ENCODE results near the gene STX8.
"Not testable (repeated sequence)": the region's sequence is repeated elsewhere in the genome, so short reads cannot be mapped to it uniquely, and the experiment has no call there.

Gene STX8

DNA sequence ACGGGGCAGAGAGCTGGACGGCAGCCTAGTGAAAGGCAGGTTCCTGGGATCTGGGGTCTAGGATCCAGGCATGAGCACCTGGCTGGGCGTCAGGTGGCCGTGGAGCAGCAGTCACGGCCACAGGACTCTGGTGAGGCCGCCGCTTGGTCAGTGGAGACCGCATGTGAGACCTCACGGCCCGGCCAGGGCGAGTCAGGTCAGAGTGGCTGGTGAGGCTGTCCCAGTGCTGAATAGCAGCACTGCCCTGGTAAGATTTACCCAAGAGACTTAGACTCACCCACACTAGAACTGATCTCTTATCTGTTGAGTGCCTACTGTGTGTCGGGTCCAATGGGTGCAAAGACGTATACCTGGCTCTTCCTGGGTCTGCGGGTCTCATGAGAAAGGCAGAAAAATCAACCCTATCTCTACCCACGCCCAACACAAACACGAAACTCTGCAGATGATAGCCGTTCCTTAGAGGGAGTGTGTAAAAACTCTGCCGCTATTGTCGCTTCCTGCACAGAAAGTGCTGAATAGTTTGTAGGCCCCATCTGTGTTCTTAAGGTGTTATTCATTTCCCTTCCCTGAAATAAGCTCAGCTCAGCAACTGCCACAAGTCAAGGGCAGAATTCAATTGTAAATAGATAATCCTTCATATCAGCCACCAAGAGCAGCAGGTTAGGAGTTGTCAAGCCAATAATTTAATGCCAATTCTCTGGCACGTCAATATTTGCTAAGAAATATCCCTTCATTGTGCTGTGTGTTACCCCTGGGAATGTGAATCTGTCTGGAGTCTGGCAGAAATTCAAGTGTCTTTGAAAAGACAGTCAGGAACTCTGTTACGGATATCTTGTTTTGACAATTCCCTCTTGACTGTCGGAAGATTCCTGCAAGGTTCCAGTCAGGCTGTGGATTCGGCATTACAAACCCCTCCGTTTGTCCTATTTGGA is 314.3 kb downstream of the STX8 start:
- no peak for DNase-seq (ENCODE audit: low read depth)

DNA sequence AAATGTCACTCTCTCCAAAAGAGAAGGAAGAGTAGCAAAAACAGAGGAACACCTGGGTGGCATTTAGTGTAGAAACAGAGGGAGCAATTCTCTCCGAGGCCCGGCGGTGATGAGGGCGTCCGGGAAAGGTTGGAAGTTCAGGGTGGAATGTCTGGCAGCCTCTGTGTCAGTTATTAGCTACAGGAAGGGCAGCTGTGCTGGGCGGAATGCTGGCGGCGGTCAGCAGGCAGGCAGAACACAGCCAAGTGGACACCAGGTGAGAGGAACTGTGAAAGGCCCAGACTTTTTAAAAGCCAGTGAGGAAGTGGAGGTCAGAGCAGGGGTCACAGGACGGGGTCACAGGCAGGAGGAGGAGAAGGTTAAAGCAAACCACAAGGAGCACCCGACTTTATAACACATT is 316.2 kb downstream of the STX8 start:
- no peak for DNase-seq (ENCODE audit: low read depth)

- DNase-seq (ENCODE audit: low read depth): no peak
Observed at GRCh38 chr17:9258115-9259015, 317.3 kb downstream of the STX8 start.

GRCh38 chr17:9257630-9257965 is 318.0 kb downstream of the STX8 start:
- DNase-seq (ENCODE audit: low read depth): not testable (repeated sequence)

DNA sequence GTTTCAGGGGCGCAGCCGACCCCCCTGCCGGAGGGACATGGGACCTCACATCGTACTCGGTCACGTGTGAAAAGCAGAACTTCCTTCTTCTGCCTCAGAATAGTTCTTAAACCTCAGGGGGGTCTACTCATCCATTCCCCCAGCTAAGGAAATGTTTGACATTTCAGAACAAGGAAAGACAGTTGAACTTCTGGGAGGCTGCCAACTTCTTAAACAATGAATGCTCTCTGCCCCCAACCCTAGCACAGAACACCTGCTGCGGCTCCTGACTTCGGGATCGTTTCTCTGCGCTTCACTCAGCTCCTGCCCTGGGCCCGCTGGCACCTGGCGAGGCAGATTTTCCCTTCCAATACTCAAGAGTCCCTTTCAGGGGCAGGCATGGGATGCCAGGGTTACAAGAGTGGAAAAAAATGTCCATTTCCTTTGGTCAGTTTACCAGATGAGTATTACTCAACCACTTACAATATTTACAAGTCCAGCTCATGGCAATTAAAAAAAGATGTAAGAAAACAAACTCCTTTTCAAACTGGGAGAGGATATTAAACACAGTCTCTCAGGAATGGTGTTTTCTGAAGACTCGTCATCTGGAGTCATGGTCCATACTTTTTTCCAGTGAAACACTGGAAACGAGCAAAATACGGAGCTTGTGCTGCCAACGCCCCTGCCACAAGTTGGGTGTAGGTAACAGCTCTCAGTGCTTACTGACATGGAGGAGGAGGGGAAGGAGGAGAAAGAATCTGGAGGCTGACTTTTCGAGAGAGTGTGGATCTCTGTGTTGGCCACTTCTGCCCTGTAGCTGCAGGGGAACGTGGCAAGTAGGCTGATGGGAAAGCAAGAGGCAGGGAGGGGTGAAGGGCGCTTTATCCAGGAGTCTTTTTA is 318.6 kb downstream of the STX8 start:
- DNase-seq (ENCODE audit: low read depth): peak; percentile 77

GRCh38 chr17:9256361-9256750 is 319.3 kb downstream of the STX8 start:
- DNase-seq (ENCODE audit: low read depth): no peak

- peak; percentile 26 for DNase-seq (ENCODE audit: low read depth)
Observed at GRCh38 chr17:9255833-9256232, 319.8 kb downstream of the STX8 start.

- peak; percentile 18 for DNase-seq (ENCODE audit: low read depth)
Observed at GRCh38 chr17:9254841-9255240, 320.8 kb downstream of the STX8 start.

DNA sequence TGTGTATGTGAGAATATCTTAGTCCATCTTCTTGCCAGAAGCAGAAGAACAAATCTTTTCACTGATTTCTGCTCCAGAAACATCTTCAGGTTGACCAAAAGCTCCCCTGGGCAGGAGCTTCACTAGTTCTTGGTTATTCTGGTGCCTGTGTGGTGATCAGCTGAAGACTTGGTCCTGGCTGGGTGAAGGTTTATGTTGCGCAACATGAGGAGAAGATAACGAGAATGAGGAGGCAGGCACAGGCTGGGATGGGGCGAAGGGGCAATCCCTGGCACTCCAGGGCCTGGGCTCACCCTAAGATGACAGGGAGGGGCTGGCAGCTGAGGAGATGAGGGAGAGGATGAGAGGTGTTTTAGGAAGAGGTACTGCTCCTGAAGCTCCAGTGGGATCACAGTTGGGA is 322.3 kb downstream of the STX8 start:
- DNase-seq (ENCODE audit: low read depth): no peak

DNA sequence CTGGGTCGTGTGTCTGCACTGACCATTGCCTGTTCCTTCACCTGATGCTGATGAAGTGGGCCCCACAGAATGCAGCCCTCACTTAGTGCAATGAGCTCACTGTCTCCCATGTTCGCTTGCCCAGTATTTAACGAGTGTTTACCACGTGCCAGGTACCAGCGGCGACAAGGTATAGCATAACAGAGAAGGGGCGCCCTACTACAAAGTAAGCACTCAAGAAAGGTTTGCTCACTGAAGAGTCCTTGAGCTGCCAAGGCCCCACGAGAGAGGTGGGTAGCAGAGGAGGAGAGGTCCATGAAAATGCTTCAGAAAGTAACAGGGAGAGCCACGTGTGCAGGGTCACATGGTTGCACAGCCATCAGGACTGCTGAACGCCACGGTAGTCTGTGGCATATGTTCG is 324.3 kb downstream of the STX8 start:
- DNase-seq (ENCODE audit: low read depth): no peak

DNA sequence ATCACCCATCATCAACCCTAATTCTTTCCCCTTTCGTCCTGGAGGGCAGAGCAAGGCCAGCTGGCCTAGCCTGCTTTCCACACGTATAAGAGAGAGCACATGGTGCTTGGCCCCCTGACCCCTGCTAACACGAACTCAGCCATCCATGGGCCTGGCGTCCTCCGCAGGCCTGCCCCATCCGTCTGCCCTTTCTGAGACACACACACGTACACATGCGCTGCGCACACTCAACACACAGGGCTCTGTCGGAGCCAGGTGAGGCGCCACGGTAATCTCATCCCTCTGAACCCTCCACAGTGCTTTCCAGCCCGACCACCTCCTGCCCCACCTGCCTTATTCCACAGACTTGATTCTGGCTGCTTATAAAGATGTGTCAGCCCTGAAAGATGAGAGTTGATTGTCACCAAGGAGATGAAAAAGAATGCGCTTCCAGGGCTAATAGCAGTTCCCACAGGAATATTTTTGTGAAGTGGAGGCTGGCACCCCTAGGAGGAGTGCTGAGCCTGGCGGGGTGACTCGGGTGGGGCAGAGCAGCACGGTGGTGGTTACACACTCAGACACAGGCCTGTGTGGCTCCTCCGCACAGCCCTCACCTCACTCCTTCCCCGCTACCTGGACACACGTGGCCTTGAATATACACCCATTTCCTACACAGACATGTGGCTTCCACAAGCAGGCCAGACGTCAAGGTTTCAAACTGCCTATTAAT is 326.2 kb downstream of the STX8 start:
- DNase-seq (ENCODE audit: low read depth): no peak

DNA sequence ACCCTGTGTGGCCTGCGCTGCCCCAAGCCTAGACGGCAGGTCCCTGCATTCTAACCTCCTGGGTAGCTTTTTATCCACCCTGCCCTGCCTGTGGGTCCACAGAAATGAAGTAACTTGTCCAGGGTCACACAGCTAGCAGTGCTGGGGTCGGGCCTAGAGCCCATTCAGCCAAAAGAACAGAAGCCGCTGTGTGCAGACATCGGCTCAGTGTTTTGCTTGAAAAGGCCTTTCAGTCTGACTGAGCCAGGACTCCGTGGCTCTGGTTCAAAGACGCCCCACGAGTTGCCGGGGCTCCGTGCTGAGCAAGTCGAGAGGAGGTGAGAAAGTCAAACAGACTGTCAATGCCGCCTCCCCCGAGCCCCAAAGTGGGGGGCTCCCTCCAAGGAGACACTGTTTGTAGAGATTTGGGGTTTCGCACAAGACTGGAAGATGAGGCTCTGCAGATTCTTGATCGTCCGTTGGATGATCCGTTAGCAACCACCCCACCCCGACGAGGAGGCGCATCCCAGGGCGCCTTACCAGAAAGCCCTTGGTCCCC is 328.1 kb downstream of the STX8 start:
- DNase-seq (ENCODE audit: low read depth): no peak

DNA sequence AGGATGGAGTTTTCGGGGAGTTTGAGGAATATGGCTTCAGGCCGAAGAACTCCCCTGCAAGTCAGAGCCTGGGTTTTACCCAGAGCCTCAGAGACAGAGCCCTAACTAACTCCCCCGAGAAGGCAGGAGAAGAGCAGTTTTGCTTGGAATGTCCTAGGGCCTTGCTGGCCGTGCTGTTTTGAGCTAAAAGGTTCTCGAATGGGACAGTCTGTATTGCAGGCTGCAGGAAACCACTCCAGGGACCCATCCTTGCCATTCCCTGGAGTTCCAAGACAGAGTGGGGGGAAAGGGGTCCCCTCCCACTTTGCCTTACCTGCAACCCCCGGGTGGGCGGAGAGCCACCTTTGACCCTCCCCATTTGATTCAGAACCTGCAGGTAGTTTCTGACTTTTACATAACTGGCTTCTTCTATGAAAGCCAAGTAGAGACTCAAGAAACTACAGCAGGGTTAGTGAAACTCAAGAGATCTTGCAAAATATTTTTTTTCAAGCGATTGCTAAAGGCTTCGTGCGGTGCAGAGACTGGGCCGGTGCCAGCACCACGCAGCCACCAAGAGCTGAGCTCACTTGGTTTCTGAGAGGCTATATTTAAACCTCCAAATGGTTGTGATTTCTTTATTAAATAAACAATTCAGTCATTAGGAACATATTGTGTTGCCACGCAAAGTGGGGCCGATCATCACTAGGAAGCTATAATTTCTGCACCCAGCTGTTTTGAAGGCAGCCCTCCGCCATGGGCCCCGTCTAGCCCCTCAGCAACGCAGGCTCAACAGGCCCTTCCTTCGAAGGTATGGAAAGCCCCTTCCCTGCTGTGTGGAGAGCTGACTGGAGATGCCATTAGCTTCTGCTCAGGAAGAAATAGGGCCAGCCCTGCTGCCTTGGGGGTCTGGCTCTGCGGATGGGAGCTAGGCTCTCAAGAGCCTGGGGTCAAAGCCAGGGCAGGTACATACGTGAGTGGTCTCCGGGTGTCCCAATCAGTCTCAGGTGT is 331.3 kb downstream of the STX8 start:
- peak; percentile 97 for DNase-seq (ENCODE audit: low read depth)

GRCh38 chr17:9242983-9243382 is 332.6 kb downstream of the STX8 start:
- DNase-seq (ENCODE audit: low read depth): no peak

GRCh38 chr17:9242497-9242881 is 333.1 kb downstream of the STX8 start:
- no peak for DNase-seq (ENCODE audit: low read depth)

- DNase-seq (ENCODE audit: low read depth): no peak
Observed at GRCh38 chr17:9241774-9242496, 333.7 kb downstream of the STX8 start.

DNA sequence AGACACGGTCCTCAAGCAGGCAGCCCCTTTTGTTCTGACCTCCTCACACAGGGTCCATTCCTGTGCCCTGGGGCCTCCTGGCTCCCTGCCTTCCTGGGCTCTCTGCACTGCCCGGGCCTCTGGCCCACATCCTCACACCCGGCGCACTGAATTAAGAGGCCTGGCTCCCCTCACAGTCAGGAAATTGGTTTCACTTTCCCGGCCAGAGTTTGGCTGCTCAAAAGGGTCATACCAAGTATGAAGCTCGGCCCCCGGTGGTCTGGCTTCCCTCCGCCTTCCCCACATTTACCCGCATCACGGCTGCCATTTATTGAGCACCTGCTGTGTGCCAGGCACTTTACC is 334.3 kb downstream of the STX8 start:
- peak; percentile 41 for DNase-seq (ENCODE audit: low read depth)

GRCh38 chr17:9240659-9241370 is 334.8 kb downstream of the STX8 start:
- peak; percentile 88 for DNase-seq (ENCODE audit: low read depth)
